GM04503 (cell line): ENCODE data around the gene NYAP1.

Experiments
- DNase-seq: peaks from one replicate; pipeline ENCODE4 v3.0.0-alpha.2; 2012; ENCODE audit warnings: low read depth

NYAP1 gene

GRCh38 chr7:100457033-100457432, 26.7 kb upstream of the NYAP1 start:
- DNase-seq, result no peak

GRCh38 chr7:100464210-100464660, 19.5 kb upstream of the NYAP1 start, which contains the start of gene SPACDR:
SPACDR (minus strand) TSS chr7:100464260; CDS start chr7:100464025, 235 bp downstream.
- DNase-seq, result no peak

GRCh38 chr7:100464791-100465190, 18.9 kb upstream of the NYAP1 start:
- DNase-seq, result no peak

- no peak for DNase-seq
Observed at GRCh38 chr7:100465299-100465698, 18.4 kb upstream of the NYAP1 start.

- no peak for DNase-seq
Observed at GRCh38 chr7:100465702-100466311, 17.9 kb upstream of the NYAP1 start.

- no peak for DNase-seq
Observed at GRCh38 chr7:100466653-100467605, 16.8 kb upstream of the NYAP1 start.

GRCh38 chr7:100467638-100468373, 15.9 kb upstream of the NYAP1 start:
- no peak for DNase-seq

- no peak for DNase-seq
Observed at GRCh38 chr7:100469227-100470044, 14.3 kb upstream of the NYAP1 start.

GRCh38 chr7:100471021-100471420, 12.7 kb upstream of the NYAP1 start:
- DNase-seq, result no peak

- no peak for DNase-seq
Observed at GRCh38 chr7:100472121-100472851, 11.4 kb upstream of the NYAP1 start.

GRCh38 chr7:100472854-100473499, 10.8 kb upstream of the NYAP1 start:
- DNase-seq, result no peak

- DNase-seq, result no peak
Observed at GRCh38 chr7:100475549-100475948, 8.2 kb upstream of the NYAP1 start.

GRCh38 chr7:100476101-100476780, 7.5 kb upstream of the NYAP1 start:
- no peak for DNase-seq

- no peak for DNase-seq
Observed at GRCh38 chr7:100476903-100477870, 6.5 kb upstream of the NYAP1 start.

GRCh38 chr7:100477871-100478267, 5.9 kb upstream of the NYAP1 start:
- no peak for DNase-seq

- DNase-seq, result peak; percentile 75
Observed at GRCh38 chr7:100478958-100479660, 4.6 kb upstream of the NYAP1 start, which contains the start of gene TSC22D4. TSC22D4 (minus strand) TSS chr7:100479214; CDS start chr7:100478038, 1,176 bp downstream.

GRCh38 chr7:100481466-100481865, 2.3 kb upstream of the NYAP1 start:
- no peak for DNase-seq

GRCh38 chr7:100482728-100483089, 1.0 kb upstream of the NYAP1 start:
- no peak for DNase-seq
